Left ventricle myocardium inferior (tissue), 1 donor: ENCODE data around the gene TRDMT1. TPM values are rescaled to one million over a fixed set of nuclear protein-coding genes. Genes with fewer than 3 reads are reported as not detected.

Experiments
- DNase-seq: peaks from one replicate; pipeline ENCODE4 v3.0.0-alpha.2; 2020
- H3K27ac ChIP-seq: fragments of 200-600 bp; replicated peaks from 2 replicates; pipeline ENCODE4 v1.8.0; 2021
- H3K27me3 ChIP-seq: fragments of 200-600 bp; 2 replicates; pipeline ENCODE4 v1.8.0; 2021; ENCODE audit warnings: low read depth
- H3K36me3 ChIP-seq: fragments of 200-600 bp; 2 replicates; pipeline ENCODE4 v1.8.0; 2021
- H3K4me1 ChIP-seq: fragments of 200-600 bp; 2 replicates; pipeline ENCODE4 v1.8.0; 2021
- H3K4me3 ChIP-seq: fragments of 200-600 bp; 2 replicates; pipeline ENCODE4 v1.8.0; 2021; ENCODE audit warnings: mild to moderate bottlenecking, moderate library complexity
- H3K9me3 ChIP-seq: fragments of 200-600 bp; replicated peaks from 2 replicates; pipeline ENCODE4 v1.8.0; 2021
- intact Hi-C: fragments of 100-400 bp; cut with micrococcal nuclease; formaldehyde crosslinking; loops from one replicate; pipeline ENCODE4 v1.11.0; 2022
- total RNA-seq: library from RNA; stranded (reverse); fragmentation: NEBNext Ultra II Directional; extraction: Animal tissue kit (Norgen Biotek cat#: 25700); gene quantifications from one replicate; pipeline ENCODE4 v1.2.1, GENCODE V29; 2021
- TF ChIP-seq, protein P1 (sequence below): fragments of 200-600 bp; IDR thresholded peaks from 2 replicates; pipeline ENCODE4 v1.8.0; 2021; ENCODE audit warnings: antibody characterized with exemption, mild to moderate bottlenecking, borderline replicate concordance
- donor health status: DM: no; HTN: yes; CAD: no; lungs with severe emphysema.

The TRDMT1 gene
- total RNA-seq, 1 donor from 2014 or later: 4.0 TPM

GRCh38 chr10:17225808-17226207 lies 24.3 kb upstream of the TRDMT1 start:
- no peak for DNase-seq
- H3K4me1 ChIP-seq: peaks cover 33% of the 10 kb centered on the region
- peaks cover 5% of the 10 kb centered on the region for H3K36me3 ChIP-seq
- intact Hi-C loops: no loop called here
- H3K27me3 ChIP-seq: peaks cover 32% of the 10 kb centered on the region
- H3K4me3 ChIP-seq: no peak overlapping the region
- no peak overlapping the region for H3K27ac ChIP-seq
- TF ChIP-seq, protein P1, sequence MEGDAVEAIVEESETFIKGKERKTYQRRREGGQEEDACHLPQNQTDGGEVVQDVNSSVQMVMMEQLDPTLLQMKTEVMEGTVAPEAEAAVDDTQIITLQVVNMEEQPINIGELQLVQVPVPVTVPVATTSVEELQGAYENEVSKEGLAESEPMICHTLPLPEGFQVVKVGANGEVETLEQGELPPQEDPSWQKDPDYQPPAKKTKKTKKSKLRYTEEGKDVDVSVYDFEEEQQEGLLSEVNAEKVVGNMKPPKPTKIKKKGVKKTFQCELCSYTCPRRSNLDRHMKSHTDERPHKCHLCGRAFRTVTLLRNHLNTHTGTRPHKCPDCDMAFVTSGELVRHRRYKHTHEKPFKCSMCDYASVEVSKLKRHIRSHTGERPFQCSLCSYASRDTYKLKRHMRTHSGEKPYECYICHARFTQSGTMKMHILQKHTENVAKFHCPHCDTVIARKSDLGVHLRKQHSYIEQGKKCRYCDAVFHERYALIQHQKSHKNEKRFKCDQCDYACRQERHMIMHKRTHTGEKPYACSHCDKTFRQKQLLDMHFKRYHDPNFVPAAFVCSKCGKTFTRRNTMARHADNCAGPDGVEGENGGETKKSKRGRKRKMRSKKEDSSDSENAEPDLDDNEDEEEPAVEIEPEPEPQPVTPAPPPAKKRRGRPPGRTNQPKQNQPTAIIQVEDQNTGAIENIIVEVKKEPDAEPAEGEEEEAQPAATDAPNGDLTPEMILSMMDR: no peak
- no peaks in the 10 kb centered on the region for H3K9me3 ChIP-seq

DNA sequence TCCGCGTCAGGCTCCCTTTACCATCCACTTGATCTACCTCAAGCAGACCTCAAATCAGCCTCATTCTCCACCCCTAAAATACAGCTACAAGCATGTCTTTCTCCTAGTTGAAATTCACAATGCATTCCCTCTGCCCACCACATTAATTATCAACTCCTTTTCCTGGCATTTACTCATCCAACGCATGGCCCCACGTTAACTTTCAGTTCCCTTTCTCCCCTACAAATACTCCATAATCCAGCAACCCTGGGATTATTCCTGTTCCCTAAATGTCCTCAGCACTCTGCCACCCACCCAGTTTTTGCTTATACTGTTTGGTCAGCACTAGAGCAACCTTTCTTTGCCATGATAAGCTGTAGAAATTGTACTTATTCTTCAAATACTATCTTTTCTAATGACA lies 20.9 kb upstream of the TRDMT1 start:
- TF ChIP-seq, protein P1: no peak
- intact Hi-C loops: no loop called here
- H3K27ac ChIP-seq: no peak overlapping the region
- peaks cover 6% of the 10 kb centered on the region for H3K4me1 ChIP-seq
- DNase-seq: no peak
- H3K4me3 ChIP-seq: no peak overlapping the region
- no peaks in the 10 kb centered on the region for H3K27me3 ChIP-seq
- no peaks in the 10 kb centered on the region for H3K36me3 ChIP-seq
- no peaks in the 10 kb centered on the region for H3K9me3 ChIP-seq

DNA sequence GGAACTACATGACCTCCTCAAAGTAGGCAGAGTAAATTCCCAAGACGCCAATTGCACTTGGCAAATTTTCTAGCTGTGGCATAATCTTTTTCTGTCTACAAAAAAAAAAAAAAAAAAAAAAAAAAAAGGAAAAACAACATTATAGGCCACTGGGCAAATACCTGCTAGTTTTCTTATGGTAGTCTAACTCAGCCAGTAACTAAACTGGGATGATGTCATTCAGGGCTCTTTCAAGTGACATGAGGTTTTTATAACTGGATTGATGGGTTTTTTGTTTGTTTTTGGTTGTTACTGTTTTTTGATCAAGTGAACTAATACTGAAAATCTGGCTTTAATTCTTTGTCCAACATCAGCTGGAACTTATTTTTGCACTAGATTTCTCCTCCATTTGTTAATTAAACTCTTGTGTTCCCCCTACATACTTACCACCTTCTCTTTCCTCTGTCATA lies 19.2 kb upstream of the TRDMT1 start:
- no peaks in the 10 kb centered on the region for H3K9me3 ChIP-seq
- H3K36me3 ChIP-seq: no peaks in the 10 kb centered on the region
- DNase-seq: no peak
- TF ChIP-seq, protein P1: no peak
- intact Hi-C loops: no loop called here
- H3K27ac ChIP-seq: no peak overlapping the region
- H3K4me1 ChIP-seq: peaks cover 14% of the 10 kb centered on the region
- no peak overlapping the region for H3K4me3 ChIP-seq
- H3K27me3 ChIP-seq: no peaks in the 10 kb centered on the region

DNA sequence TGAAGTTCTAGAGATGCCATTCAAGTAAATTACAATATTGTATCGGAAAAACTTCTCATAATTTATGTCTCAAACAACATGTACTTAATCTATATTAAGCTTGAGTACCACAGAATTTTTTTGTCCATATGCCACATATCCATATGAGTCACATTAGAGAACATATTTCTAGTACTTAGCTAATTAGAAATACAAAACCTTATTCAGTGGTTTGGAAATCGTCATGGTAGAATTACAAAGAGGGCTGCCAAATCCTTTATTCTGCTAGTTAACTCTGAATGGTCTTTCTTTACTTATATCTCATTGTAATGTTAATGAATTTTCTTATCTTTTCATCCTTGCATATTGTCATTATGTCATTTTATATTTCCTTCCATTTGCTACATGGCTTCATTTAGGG lies 17.6 kb upstream of the TRDMT1 start:
- Histone ChIP-seq H3K27me3 (no peaks in the 10 kb centered on the region), H3K36me3 (no peaks in the 10 kb centered on the region), H3K27ac (no peak overlapping the region), H3K9me3 (no peaks in the 10 kb centered on the region), H3K4me3 (no peak overlapping the region), H3K4me1 (peaks cover 17% of the 10 kb centered on the region)
- TF ChIP-seq, protein P1: no peak
- intact Hi-C loops: no loop called here
- DNase-seq: no peak

- H3K4me3 ChIP-seq: no peak overlapping the region
- H3K36me3 ChIP-seq: no peaks in the 10 kb centered on the region
- H3K4me1 ChIP-seq: peaks cover 17% of the 10 kb centered on the region
- intact Hi-C loops: no loop called here
- TF ChIP-seq, protein P1: no peak
- no peaks in the 10 kb centered on the region for H3K9me3 ChIP-seq
- no peaks in the 10 kb centered on the region for H3K27me3 ChIP-seq
- DNase-seq: no peak
- H3K27ac ChIP-seq: no peak overlapping the region
These were observed 16.3 kb upstream of the TRDMT1 start for GRCh38 chr10:17217631-17218232.
